Panc1 (cell line): ENCODE data around the gene S100A5. TPM values are rescaled to one million over a fixed set of nuclear protein-coding genes. Genes with fewer than 3 reads are reported as not detected.

Source experiments
- ATAC-seq: fragments of 200-7000 bp; cut with Tn5 transposase; 2 replicates; pipeline ENCODE4 v1.9.1; 2020; ENCODE audit warnings: mild to moderate bottlenecking, moderate library complexity
- BruUV-seq: library from RNA; stranded (reverse); fragments of 400-500 nt; replicated peaks from 2 replicates; lab custom pipeline; 2021; lab: Mats Ljungman, UMichigan
- CTCF ChIA-PET: fragments of 300-600 bp; sonication (Branson Sonifier 250); formaldehyde crosslinking; loops from one replicate; lab custom pipeline; 2022; ENCODE audit warnings: antibody characterized with exemption; lab: Charles Lee
- POLR2A ChIA-PET: fragments of 300-600 bp; sonication (Branson Sonifier 250); formaldehyde crosslinking; loops from one replicate; lab custom pipeline; 2022; ENCODE audit warnings: antibody characterized with exemption; lab: Charles Lee
- DNase-seq: peaks from one replicate; pipeline ENCODE4 v3.0.0-alpha.2; 2010; ENCODE audit warnings: low read depth, low spot score
- H3K27ac ChIP-seq: 2 replicates; pipeline ENCODE4 v1.5.1; 2011; ENCODE audit warnings: mild to moderate bottlenecking, low read length, inconsistent platforms
- H3K27me3 ChIP-seq: fragments of 200-500 bp; sonication (Bioruptor generic); 2 replicates; pipeline ENCODE4 v1.6.0; 2014; ENCODE audit warnings: low read length, inconsistent platforms; ENCODE audit not compliant: control insufficient read depth, insufficient read depth
- H3K36me3 ChIP-seq: fragments of 200-500 bp; sonication (Bioruptor generic); 2 replicates; pipeline ENCODE4 v1.5.1; 2014; ENCODE audit warnings: inconsistent platforms, mild to moderate bottlenecking, low read length, moderate library complexity; ENCODE audit not compliant: control insufficient read depth, insufficient read depth
- H3K4me1 ChIP-seq: 2 replicates; pipeline ENCODE4 v1.5.1; 2011; ENCODE audit warnings: inconsistent platforms, mild to moderate bottlenecking, low read length, moderate library complexity; ENCODE audit not compliant: control insufficient read depth, insufficient read depth
- H3K4me3 ChIP-seq, 2 experiments: 2 replicates each; pipeline ENCODE4 v1.5.1; 2011 to 2012; ENCODE audit warnings: low read depth in 2 of 2, low read length in 2 of 2, mild to moderate bottlenecking in 2 of 2, inconsistent platforms in 1 of 2, moderate library complexity in 1 of 2
- H3K9me3 ChIP-seq: fragments of 200-500 bp; sonication (Bioruptor generic); 2 replicates; pipeline ENCODE4 v1.5.1; 2014; ENCODE audit warnings: low read depth, mild to moderate bottlenecking, inconsistent platforms, low read length, moderate library complexity; ENCODE audit not compliant: control insufficient read depth, insufficient read depth
- CTCF ChIP-seq: fragments of 450-650 bp; IDR thresholded peaks from 2 replicates; pipeline ENCODE4 v1.5.1; 2017; ENCODE audit warnings: mild to moderate bottlenecking
- POLR2AphosphoS5 ChIP-seq: IDR thresholded peaks from 2 replicates; pipeline ENCODE4 v1.6.1; 2012; ENCODE audit warnings: mild to moderate bottlenecking, low read depth, low read length, moderate library complexity
- SIN3A ChIP-seq: IDR thresholded peaks from 2 replicates; pipeline ENCODE4 v1.6.1; 2012; ENCODE audit warnings: low read depth, mild to moderate bottlenecking, low read length, moderate library complexity, borderline replicate concordance; ENCODE audit not compliant: insufficient read depth
- TCF7L2 ChIP-seq: IDR thresholded peaks from 2 replicates; pipeline ENCODE4 v1.6.1; 2011; ENCODE audit warnings: mild to moderate bottlenecking, low read depth, low read length, inconsistent platforms
- in situ Hi-C: cut with HindIII; loops from 2 replicates; pipeline ENCODE4 v1.10.0; 2016; ENCODE audit warnings: low sequenced_read_pairs, low pct_unique_long_range_greater_than_20kb
- intact Hi-C: fragments of 100-400 bp; cut with micrococcal nuclease; formaldehyde crosslinking; loops from one replicate; pipeline ENCODE4 v1.10.0; 2022; ENCODE audit not compliant: unreplicated experiment
- total RNA-seq: library from RNA; stranded (reverse); gene quantifications from one replicate; pipeline ENCODE4 v1.2.1, GENCODE V29; 2021; ENCODE audit not compliant: unreplicated experiment
- TF ChIP-seq, protein P1 (sequence below), 2 experiments: IDR thresholded peaks; 2 replicates each; pipeline ENCODE4 v1.6.1; 2011 to 2012; ENCODE audit warnings: low read depth in 2 of 2, control low read depth in 1 of 2, low read length in 1 of 2, mild to moderate bottlenecking in 1 of 2, moderate library complexity in 1 of 2; ENCODE audit not compliant: insufficient read depth in 1 of 2

The S100A5 gene
- total RNA-seq, 1 experiment from 2014 or later: 0.72 TPM

DNA sequence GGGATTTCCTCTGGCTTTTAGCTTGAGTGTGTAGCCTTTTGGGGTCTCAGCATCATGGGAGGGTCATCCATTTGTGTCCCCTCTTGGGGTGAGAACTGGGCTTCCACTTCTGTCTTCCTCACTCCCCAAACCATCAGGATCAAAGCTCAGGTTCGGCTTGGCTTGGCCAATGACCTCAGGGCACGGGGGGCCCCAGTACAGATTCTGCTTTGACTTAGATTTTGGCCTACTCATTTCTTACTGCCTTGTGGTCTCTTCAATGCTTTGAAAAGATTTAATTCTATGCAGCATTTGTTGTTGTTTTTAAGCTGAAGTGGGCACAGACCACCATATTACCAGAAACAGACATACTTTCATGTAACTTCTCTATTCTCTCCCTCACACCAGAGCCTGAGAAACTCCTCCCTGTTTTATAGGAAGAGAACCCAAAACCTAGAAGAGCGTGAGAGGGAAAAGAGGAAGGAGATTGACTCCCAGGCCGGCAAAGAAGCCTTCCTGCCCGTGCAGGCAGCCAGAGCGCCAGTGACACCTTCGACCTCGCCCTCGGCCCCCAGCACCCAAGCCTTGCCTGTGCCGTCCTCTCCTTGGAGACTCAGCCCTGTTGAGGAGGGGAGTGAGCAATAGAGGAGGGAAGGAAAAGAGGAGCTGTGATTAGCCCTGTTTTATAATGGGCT, 10.2 kb upstream of the S100A5 start:
- ATAC-seq: no peak
- in situ Hi-C loops: no loop called here
- Histone ChIP-seq H3K9me3 (no peaks in the 10 kb centered on the region), H3K4me3 (no peak overlapping the region), H3K27me3 (no peaks in the 10 kb centered on the region), H3K4me1 (peaks cover 49% of the 10 kb centered on the region), H3K36me3 (no peaks in the 10 kb centered on the region), H3K27ac (peak overlapping the region; percentile 98)
- BruUV-seq: no TSS peak
- POLR2A ChIA-PET: no interaction called here
- no peak for DNase-seq
- TF ChIP-seq POLR2AphosphoS5: no peak
- TF ChIP-seq CTCF: no peak
- TF ChIP-seq, protein P1, sequence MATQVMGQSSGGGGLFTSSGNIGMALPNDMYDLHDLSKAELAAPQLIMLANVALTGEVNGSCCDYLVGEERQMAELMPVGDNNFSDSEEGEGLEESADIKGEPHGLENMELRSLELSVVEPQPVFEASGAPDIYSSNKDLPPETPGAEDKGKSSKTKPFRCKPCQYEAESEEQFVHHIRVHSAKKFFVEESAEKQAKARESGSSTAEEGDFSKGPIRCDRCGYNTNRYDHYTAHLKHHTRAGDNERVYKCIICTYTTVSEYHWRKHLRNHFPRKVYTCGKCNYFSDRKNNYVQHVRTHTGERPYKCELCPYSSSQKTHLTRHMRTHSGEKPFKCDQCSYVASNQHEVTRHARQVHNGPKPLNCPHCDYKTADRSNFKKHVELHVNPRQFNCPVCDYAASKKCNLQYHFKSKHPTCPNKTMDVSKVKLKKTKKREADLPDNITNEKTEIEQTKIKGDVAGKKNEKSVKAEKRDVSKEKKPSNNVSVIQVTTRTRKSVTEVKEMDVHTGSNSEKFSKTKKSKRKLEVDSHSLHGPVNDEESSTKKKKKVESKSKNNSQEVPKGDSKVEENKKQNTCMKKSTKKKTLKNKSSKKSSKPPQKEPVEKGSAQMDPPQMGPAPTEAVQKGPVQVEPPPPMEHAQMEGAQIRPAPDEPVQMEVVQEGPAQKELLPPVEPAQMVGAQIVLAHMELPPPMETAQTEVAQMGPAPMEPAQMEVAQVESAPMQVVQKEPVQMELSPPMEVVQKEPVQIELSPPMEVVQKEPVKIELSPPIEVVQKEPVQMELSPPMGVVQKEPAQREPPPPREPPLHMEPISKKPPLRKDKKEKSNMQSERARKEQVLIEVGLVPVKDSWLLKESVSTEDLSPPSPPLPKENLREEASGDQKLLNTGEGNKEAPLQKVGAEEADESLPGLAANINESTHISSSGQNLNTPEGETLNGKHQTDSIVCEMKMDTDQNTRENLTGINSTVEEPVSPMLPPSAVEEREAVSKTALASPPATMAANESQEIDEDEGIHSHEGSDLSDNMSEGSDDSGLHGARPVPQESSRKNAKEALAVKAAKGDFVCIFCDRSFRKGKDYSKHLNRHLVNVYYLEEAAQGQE (IDR thresholded peaks at IDR 0.05; ENCODE audit: insufficient read depth in 1 of 2, low read depth in 2 of 2, low read length in 1 of 2): no peak
- no peak for TF ChIP-seq TCF7L2
- TF ChIP-seq SIN3A: no peak
- intact Hi-C loops: no loop called here
- CTCF ChIA-PET: no interaction called here

GRCh38 chr1:153550398-153550758, 9.6 kb upstream of the S100A5 start:
- ATAC-seq: no peak
- TF ChIP-seq SIN3A: no peak
- TF ChIP-seq TCF7L2: no peak
- TF ChIP-seq, protein P1 (IDR thresholded peaks at IDR 0.05; ENCODE audit: insufficient read depth in 1 of 2, low read depth in 2 of 2, low read length in 1 of 2): no peak
- no peak for TF ChIP-seq CTCF
- TF ChIP-seq POLR2AphosphoS5: no peak
- intact Hi-C loops (no loop called here), in situ Hi-C loops (no loop called here)
- Histone ChIP-seq H3K4me1 (peaks cover 54% of the 10 kb centered on the region), H3K4me3 (no peak overlapping the region), H3K9me3 (no peaks in the 10 kb centered on the region), H3K36me3 (no peaks in the 10 kb centered on the region), H3K27me3 (no peaks in the 10 kb centered on the region), H3K27ac (peak overlapping the region; percentile 98)
- ChIA-PET CTCF (interaction anchor here (0.6 kb wide), 1 partner anchor 188 kb away, joined by 4 read pairs; no protein-coding TSS in a partner anchor), POLR2A (no interaction called here)
- no peak for DNase-seq
- no TSS peak for BruUV-seq
